ENCODE data around the gene TCHP. TPM values are rescaled to one million over a fixed set of nuclear protein-coding genes. Genes with fewer than 3 reads are reported as not detected.

TCHP gene
- total and polyA plus RNA-seq, 2 experiments from 2014 or later, result 3.1 to 6.2 TPM

GRCh38 chr12:109910254-109910968 lies 10.3 kb downstream of the TCHP start:
- H3K36me3 ChIP-seq (ENCODE audit: insufficient read depth), result no peaks in the 10 kb centered on the region
- peaks cover 45% of the 10 kb centered on the region for H3K36me3 Mint-ChIP-seq (ENCODE audit: low read depth)
- H3K4me3 Mint-ChIP-seq, result no peak overlapping the region
- ATAC-seq (no peak), DNase-seq (ENCODE audit: low spot score) (no peak)
- no peak overlapping the region for H3K27ac ChIP-seq (ENCODE audit: low read depth)
- peaks cover 23% of the 10 kb centered on the region for H3K27me3 Mint-ChIP-seq (ENCODE audit: insufficient read depth, low read depth, poor library complexity)
- no peaks in the 10 kb centered on the region for H3K79me2 ChIP-seq (replicated peaks; ENCODE audit: insufficient read depth)
- TF ChIP-seq ZNF462 (CRISPR knock-in tag; IDR thresholded peaks at IDR 0.05) (no peak), ZNF331 (CRISPR knock-in tag; IDR thresholded peaks at IDR 0.05; ENCODE audit: low read depth) (no peak), REST (IDR thresholded peaks at IDR 0.05; ENCODE audit: unreplicated experiment) (no peak), STAT1 (IDR thresholded peaks at IDR 0.05; ENCODE audit: unreplicated experiment) (no peak), JUNB (IDR thresholded peaks at IDR 0.05; ENCODE audit: unreplicated experiment) (no peak), EZH2 (IDR thresholded peaks at IDR 0.05; ENCODE audit: low read depth, unreplicated experiment) (no peak), ZNF114 (CRISPR knock-in tag; IDR thresholded peaks at IDR 0.05) (no peak)
- no peak overlapping the region for H2AFZ ChIP-seq
- H3K9me2 ChIP-seq (ENCODE audit: insufficient read depth), result no peaks in the 10 kb centered on the region
- H3F3A ChIP-seq (replicated peaks; ENCODE audit: low read depth), result 0 out of 2 replicates have a peak, but pooled peaks cover 5% of the 10 kb centered on the region
- H3K9me3 Mint-ChIP-seq, result no peaks in the 10 kb centered on the region
- no peak overlapping the region for H3K4me3 ChIP-seq
- H3K4me1 Mint-ChIP-seq, result peaks cover 15% of the 10 kb centered on the region
- peaks cover 8% of the 10 kb centered on the region for H4K20me1 ChIP-seq (replicated peaks; ENCODE audit: insufficient read depth)
- H3K4me2 ChIP-seq, result no peak overlapping the region
- H3K27ac Mint-ChIP-seq, result no peak overlapping the region
- no peaks in the 10 kb centered on the region for H3K4me1 ChIP-seq (ENCODE audit: insufficient read depth)
- H3K27me3 ChIP-seq (ENCODE audit: insufficient read depth), result peaks cover 41% of the 10 kb centered on the region
